NK-92 (cell line): Measurements from ENCODE around the gene SNTG2.

ENCODE experiments used
- DNase-seq: peaks from one replicate; lab custom pipeline; 2025; ENCODE audit not compliant: unreplicated experiment; lab: John Stamatoyannopoulos, UW

The SNTG2 gene

DNA sequence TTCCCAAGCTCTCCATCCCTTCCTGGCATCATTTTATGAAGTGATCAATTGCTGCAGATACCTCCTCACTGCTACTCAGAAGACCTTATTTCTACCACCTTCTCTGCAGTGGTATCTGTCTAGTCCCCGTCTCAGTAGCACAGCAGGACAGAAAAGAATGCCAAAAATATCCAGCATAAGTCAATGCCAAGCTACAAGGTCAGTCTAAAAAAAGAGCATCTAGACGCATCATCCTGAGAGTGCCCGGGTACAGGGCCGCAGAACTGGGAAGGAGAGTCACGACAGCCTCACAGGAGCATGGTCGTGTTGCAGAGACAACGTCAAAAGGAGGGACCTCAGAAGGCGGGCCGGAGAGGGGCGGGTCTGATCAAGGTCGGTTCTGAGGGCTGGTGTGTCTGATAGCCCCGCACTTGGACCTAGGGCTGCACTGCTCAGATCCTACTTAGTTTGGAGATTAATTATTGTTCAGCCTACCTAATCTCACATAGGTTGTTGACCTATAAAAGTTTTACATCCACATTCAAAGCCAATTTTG lies 24.3 kb upstream of the SNTG2 start:
- DNase-seq: no peak

DNA sequence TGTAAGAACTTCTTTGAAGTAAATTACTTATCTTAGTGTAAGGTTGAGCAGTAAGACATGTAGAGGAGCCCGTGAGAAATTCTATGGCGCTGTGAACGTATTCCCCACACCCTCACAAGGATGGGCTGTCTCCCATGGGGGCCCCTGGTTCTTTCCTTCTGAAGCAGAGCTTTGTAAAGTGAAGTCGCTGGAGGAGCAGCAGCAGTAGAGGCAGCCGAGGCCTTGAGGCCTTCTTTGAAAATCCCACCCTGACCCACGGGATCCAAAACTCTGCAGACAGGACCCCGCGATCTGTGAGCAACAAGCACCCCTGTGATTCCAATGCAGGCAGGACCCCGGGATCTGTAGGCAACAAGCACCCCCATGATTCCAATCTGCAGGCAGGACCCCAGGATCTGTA lies 23.8 kb upstream of the SNTG2 start:
- DNase-seq: no peak

DNA sequence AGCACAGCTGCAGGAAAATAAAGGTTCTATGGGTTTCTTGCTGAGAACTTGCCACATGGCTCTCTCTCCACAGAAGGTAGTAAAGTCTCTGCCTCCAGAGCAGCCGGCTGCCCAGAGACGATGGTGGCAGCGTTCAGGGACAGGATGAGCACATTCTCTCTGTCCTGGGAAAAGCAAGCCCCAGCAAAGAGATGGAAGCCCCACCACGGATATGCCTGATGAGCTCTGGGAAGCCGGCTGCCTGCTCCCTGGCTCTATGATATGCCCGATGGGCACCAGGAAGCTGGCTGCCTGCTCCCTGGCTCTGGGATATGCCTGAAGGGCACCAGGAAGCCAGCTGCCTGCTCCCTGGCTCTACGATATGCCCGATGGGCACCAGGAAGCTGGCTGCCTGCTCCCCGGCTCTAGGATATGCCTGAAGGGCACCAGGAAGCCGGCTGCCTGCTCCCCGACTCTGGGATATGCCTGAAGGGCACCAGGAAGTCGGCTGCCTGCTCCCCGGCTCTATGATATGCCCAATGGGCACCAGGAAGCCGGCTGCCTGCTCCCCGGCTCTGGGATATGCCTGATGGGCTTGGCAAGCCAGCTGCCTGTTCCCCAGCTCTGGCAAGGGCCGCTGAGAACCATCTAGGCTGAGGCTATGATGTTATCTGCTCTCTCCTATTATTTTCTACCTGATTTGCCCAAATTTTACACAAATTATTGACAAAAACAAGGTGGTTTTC lies 21.5 kb upstream of the SNTG2 start:
- no peak for DNase-seq

- DNase-seq: no peak
Observed at GRCh38 chr2:929925-930324, 20.7 kb upstream of the SNTG2 start.

GRCh38 chr2:930935-931334 lies 19.7 kb upstream of the SNTG2 start:
- DNase-seq: no peak

GRCh38 chr2:932320-933115 lies 18.1 kb upstream of the SNTG2 start:
- no peak for DNase-seq

DNA sequence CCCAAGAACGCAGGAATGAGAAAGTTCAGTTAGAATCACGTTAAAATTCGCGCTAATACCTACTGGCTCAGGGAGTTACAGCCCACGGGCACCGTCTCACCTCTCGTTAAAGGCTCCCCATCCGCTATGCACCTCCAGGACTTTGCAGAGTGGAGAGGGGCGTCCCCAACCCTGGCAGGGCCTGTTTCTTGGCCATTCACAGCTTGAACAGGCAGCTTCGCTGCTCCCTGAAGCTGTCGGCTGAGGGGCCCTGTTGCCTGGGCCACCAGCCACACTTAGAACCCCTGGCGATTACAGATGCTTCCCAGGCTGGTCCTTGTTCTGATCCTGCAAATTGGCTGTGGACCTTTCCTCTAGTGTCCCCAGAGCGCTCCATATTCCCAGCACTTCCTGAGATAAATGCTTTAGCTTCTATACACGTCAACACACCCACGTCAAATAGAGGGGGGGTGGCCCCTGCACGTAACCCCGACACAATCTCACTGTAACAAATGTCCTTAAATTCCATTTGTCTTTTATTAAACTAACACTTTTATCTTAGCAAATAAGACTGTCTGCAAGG lies 16.8 kb upstream of the SNTG2 start:
- DNase-seq: no peak

- DNase-seq: no peak
Observed at GRCh38 chr2:937530-937929, 13.1 kb upstream of the SNTG2 start.

DNA sequence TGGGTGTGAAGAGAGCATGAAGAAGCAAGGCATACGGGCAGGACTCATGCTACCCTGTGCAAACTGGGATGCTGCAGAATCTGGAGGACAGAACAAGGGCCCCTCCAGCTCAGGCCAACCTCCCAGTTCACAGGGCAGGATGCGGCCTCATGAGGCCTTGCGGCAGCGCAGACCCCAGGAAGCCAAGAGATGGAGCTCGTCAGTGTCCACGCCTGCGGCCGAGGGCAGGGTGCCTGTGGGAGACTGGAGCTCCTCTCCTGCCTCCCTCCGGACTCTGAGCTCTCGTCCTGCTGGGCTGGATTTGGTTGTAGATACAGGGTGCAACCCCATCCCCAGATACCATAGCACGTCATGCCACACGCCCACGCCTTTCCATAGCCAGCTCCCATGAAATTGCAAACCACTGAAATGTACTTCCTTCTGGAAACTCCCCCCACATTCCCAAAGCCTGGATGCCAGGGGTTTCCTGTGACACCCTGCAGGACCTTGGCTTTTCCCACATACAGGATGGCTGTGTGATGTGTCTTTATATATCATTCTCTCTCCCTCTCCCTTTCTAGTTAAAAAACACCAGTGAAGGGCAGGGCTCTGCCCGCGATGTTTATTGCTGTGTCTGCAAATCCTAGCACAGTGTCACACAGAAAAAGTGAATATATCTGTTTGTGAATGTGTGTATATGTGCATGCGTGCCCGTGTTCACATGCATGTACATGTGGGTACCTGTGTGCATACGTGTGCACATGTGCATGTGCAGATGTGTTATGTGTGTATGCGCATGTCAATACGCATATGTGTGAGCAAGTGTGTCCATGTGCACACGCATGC lies 12.3 kb upstream of the SNTG2 start:
- DNase-seq: no peak

GRCh38 chr2:939936-940601 lies 10.6 kb upstream of the SNTG2 start:
- DNase-seq: no peak

GRCh38 chr2:941871-942270 lies 8.8 kb upstream of the SNTG2 start:
- no peak for DNase-seq

DNA sequence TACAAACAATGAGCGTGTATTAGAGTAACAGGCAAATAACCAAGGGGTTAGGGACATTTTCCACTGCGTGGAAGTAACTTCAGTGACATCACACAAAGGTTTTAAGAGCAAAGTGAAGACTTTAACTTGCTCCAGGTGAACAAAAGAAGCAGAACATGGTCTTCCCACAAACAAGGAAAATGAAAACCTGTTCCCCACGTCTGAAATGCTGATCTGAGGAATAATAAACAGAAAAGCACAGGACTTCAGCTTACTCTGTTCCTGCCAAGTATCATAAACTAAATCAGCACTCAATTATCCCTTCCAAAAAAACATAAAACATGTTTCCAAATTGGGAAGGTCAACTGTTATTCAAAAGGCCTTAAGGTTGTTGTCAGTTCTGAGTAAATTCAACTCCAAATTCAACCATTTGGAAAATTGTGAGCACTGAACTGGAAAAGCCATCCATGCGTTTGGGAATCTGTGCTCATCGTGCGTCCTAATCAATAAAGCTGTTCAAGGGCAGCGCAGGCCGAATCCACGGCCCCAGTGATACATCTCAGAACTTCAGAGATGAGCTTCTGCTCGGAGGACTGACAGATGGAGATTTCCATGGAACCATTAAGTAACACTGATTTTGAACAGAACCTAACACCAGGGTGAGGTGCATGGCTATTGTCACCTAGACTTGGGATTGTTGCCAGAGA lies 7.7 kb upstream of the SNTG2 start:
- no peak for DNase-seq

DNA sequence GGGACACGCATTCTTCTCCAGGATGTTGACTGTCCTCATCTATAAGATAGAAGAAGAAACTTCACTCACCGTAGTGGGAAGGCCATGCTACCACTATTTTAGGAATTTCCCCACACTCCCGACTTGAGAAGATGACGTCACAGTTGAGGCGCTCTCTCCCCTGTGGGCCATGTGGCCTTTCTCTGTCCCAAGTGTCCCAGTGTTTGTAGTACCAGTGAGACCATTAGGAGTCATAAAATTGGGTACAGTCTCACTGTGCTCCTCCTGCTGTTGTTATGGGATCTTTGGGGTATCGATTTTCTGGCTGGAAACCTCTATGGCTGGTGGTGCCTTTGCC lies 7.2 kb upstream of the SNTG2 start:
- DNase-seq: no peak

- DNase-seq: no peak
Observed at GRCh38 chr2:943821-944220, 6.8 kb upstream of the SNTG2 start.

GRCh38 chr2:944693-945092 lies 6.0 kb upstream of the SNTG2 start:
- DNase-seq: no peak

DNA sequence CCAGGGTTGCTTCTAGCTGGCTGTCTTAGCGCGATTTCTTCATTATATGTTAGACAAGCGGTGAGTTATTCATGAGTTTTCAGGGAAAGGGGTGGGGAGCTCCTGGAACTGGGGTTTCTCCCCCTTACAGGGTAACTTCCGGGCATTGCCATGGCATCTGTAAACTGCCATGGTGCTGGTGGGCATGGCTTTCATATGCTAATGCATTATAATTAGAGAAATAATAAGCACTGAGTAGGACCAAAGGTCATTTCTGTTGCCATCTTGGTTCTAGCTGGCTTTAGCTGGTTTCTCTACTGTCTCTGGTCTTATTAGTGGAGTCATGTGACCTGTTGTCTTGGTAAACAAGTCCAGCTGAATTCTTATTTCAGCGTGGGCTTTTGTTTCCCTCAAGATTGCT lies 5.5 kb upstream of the SNTG2 start:
- DNase-seq: no peak

- no peak for DNase-seq
Observed at GRCh38 chr2:946073-946948, 4.3 kb upstream of the SNTG2 start.

DNA sequence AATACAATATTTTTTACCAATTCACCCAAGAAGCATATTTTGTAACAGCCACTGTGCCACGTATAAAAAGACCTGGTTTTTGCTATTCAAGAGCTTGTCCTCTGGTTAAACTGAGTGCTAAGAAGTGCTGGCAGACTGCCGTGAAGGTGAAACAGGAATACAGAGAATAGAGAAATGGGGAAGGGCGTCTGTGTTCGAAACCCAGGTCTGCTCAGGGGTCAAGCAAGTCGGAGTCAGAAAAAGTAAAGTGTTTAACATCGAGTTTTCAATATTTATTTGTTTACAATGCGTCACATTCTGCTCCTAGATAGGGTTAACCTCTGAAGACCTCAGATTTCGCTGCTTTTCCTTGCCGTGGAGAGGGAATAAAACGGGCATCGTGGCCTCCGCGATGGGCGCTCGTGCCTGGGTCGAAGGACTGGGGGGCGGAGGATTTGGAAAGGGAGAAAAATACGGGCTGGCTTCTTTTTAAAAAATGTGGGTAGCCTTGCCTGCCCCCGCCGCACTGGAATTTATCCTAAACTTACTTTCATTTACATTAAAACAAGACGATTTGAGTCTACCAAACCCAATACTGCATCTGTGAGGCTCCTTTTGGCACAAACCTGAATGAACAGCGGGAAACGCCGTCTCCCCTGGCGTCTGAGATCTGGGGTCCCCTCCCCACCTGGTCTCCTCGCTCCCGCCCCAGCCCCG lies 1.1 kb upstream of the SNTG2 start:
- no peak for DNase-seq
